Kidney capillary endothelial cell (primary cell): Measurements from ENCODE around the gene CUBN.

Experiments used
- DNase-seq: peaks from one replicate; pipeline ENCODE4 v3.0.0-alpha.2; 2018; ENCODE audit warnings: low spot score

The CUBN gene

DNA sequence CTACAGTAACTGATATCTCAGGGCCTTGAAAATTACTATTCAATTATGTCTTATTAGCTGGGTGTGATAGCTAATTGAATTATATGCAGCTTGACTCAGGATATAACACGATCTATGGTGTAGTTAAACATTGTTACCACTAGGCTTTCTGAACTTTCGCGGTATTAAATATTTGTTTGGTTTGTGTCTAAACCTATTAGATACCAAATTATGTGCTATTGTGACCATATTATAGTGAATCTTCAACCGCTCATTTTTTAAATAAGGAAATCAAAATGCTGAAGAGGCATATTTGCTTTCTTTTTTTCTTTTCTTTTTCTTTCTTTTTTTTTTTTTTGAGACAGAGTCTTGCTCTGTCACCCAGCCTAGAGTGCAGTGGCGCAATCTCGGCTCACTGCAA is 213.1 kb downstream of the CUBN start:
- DNase-seq, result no peak

DNA sequence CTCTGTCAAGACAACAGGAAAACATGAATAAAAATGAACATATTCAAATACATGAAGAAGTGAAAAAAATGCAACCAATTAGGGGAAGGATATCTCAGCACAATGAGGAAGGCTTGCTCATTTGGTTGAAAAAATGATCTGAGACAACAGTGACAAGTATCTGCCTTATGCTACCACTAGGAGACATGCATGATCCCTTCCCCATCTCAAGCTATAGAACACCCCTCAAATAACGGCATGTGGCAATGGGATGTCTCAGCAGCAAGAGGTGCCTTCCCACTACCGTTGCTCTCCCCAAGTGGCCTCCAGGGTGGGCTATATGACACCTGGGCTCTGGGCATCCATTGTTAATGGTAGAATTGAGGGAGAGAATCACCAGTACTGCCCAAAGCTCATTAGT is 214.3 kb downstream of the CUBN start:
- no peak for DNase-seq

DNA sequence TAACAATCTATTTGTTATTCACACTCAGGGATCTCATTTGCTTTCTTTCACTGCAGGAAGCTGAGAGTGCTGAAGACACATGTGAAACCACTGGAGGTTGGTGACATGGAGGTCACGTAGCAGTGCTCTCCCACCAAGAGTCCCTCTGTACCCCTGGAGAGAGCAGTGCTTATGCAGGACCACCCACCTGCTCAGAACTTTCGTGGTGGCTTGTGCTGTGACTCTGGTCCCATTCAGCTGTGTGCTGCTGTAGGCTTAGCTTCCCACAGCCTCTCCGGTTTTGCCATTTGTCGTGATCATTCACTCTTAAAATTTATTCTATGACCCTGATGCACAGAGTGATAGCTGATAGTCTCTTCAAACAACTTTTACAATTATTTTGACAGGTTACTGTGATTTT is 216.3 kb downstream of the CUBN start:
- no peak for DNase-seq

DNA sequence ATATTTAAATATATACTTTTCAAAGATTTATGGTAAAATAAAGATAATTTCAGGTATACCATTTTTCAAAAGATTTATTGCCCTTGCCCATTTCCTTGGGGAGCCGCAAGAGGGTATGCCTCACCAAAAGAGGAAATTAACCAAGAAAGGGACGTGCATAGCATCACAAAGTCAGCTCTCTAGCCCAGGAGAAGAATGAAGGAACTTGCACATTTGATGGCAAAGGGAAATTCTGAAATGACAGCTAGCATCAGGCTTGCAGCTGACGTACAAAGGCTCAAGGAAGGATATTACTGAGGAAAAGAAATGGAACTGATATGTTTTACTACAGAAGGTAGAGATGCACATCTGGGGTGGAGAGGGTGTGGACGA is 218.8 kb downstream of the CUBN start:
- peak; percentile 83 for DNase-seq

DNA sequence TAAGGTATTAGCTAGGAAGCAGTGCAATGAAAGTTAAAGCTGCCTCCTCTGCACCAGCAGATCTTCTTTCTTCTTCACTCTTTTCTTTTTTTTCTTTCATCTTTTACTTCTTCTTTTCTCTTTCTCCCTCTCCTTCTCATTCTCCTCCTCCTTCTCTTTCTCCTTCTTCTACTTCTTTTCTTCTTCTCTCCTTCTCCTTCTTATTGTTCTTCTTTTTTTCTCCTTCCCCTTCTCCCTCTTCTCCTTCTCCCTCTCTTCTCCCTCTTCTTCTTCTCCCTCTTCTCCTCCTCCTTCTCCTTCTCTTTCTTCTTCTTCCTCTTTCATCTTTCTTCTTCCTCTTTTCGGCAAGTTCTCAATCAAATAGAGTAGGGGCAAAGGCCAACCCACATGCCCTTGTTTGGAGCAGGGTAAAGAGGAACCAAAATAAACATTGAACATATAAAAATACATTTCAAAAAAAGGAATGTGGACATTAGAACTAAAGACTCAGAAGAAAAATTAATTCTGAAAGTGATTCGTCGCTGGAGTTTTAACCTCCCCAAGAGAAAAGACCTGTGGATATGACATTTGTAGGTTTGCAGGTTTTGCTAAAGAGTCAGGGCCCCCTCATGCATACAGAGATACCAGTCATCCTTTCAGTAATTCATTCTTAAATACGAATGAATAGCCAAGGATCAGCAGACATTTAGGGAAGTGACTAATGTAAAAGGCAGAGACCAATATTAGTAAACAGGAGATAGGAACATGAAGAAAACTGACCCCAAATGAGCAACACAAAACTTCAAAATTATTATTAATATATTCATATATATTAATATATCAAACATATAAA is 219.4 kb downstream of the CUBN start:
- peak; percentile 81 for DNase-seq

DNA sequence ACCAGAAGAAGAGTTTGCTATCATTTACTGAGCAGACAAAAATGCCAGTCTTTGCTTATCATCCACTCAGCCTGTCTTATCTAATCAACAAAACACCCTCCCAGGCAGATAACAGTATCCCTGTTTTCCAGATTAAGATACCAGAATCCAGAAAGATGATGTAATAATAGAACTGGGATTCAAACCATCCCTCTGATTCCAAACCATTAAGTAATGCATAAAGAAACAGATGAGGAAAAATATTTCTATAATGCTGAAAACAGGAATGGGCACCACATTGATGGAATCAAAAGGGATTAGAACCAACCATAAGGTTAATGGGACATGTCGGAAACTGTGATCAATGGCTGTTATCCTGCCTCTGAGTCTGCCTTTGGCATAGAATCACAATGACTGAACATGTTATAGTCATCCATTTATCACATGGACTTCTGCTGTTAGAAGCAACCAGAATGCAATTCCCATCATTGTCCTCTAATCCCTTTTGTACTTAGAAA is 220.3 kb downstream of the CUBN start:
- no peak for DNase-seq

DNA sequence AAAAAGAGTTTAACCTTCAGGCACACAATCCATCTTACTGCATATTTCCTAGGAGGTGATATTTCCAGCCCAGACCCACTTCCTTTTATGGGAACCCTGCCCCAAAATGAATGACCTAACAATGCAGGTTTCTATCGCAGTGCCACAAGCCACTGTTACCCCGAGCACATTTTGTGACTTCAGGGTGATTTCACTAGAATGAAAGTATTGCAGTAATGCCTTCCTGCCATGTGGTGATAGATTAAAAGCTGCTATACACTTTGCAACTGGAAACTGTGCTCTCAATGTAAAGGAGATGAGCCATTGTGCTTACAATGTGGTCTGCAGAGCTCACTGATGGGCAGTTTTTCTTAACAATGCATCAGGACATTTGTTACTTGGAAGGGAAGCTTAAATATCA is 221.9 kb downstream of the CUBN start:
- DNase-seq, result no peak

DNA sequence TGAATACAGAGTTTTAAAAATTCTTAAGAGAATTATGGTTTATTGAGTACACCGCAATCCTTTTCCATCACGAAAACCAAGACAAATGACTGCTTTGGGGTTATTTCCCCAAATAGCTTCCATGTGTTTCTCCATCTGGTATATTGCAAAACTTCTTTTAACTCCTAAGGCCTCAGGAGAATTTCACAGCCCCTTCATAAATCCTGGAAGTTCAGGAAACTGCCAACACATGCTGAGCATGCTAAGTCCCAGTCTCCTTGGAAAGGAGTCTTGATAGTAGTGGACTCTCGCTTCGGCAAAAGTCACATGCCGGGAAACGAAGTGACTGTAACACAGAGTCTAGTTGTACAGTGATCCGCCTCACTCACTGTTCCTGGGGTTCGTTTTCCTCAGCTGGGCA is 224.3 kb downstream of the CUBN start:
- no peak for DNase-seq

DNA sequence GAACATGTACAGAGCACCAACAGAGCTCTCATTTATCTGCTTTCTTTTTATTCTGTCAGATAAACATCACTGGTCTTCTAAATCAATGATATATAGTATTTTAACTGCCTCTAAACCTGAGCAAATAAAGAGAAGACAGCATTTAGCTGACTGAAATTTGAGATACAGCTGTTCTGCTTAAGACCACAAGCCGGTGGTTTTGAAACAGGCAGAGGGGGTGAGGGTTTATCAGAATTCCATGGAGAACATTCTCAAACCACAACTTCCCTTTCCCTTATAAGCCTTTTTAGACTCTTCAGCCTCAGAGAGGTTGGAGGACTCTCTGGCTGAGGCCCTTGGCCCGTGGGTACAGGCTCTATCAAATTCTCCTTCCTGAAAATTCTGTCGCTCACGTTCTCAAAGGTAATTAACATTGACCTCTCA is 225.0 kb downstream of the CUBN start:
- DNase-seq, result no peak

DNA sequence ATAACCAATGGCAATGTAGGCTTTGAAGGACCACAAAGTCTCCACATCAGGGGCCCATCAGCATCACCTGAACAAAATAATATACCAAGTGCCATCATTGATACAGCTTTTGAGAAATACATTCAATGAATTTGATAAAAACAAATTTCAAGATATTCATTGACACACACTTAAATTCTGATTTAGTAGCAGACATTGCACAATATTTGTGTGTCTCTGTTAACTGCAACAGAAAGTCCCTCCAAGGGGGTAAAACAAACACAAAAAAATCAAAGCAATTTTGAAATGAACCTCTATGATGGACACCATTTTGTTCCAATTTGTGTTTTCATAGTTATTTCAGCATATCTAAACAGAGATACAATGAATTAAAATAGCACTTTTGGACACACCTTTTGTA is 225.6 kb downstream of the CUBN start:
- no peak for DNase-seq

DNA sequence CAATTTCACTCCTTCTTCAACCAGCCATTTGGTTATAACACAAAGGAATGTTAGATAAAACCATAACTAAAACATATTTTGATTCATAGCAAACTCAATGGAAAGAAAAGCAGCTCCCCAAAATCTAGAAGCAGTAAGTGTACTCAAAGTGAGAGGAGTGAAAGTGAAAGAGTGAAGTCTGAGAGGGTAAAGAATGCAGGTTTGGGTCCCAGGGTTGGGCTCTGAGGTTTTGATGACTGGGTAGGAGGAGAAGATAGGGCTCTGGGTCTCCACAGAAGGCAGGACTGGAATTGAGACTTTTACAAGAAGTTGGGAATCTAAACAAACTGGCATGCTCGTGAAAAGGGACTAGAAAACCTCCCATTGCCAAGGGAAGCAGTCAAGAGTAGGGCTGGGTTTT is 227.0 kb downstream of the CUBN start:
- DNase-seq, result no peak

DNA sequence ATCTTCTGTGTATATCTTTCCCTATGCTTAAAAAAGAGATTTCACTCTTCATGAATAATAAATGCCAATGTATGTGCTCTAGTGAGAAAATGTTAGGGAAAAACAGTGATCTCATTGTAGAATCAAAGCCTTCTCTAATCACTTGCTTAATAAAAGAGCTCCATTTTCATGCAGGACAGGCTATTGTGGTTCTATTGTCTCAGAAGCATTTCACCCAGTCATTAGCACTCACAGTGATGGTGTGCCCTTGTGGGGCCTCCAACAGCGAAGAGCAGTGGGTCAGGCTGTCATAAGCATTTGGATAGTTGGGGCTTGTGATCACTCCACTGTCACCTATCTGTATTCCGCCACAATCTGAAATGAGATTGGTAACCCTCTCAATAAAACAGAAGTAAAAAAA is 228.5 kb downstream of the CUBN start:
- no peak for DNase-seq

DNA sequence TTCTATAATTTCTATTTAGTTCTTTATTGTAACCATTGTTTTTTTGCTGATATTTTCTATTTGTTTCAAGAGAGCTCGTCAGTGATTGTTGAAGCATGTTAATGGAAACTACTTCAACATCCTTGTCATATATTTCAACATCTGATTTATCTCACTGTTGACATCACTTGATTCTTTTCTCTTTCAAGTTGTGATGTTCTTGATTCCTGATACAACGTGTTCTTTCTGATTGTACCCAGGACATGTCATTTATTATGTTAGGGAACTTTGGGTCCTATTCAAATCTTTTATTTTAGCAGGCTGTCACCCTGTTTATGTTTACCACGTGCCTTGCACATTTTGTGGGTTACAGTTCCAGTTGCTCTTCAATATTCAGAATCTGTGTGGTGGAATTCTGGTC is 232.6 kb downstream of the CUBN start:
- no peak for DNase-seq

DNA sequence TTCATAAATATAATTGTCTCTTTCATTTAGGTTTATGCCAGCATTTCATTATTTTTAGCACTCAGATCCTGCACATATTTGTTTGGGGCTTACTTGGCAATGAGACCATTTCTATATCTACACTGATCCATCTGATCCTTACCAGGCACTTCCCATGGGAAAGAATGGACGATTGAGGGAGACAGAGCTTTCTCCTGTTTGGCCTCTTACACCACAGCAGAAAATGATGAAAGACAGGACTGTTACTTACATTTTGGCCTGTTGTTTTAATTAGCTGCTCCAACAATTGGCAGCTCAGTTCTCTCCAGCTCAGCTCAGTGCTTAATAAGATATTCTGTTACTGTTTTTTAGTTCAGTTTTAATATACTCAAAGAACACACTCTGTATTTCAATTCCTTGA is 234.8 kb downstream of the CUBN start:
- no peak for DNase-seq

DNA sequence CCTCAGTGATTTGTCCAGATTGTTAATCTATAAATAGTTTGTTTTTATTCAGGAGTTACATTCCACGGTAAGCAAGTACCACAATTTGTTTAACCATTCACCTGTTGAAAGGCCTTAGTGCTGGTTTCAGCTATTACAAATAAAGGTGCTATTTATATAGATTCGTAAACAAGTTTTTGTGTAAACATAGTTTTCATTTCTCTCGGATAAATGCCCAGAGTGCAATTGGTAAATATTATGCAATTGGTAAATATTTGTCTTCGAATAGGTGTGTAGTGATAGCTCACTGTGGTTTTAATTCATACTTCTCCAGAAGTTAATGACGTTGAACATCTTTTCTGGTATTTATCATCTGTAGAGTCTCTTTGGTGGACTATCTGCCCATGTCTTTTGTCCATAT is 235.9 kb downstream of the CUBN start:
- no peak for DNase-seq

DNA sequence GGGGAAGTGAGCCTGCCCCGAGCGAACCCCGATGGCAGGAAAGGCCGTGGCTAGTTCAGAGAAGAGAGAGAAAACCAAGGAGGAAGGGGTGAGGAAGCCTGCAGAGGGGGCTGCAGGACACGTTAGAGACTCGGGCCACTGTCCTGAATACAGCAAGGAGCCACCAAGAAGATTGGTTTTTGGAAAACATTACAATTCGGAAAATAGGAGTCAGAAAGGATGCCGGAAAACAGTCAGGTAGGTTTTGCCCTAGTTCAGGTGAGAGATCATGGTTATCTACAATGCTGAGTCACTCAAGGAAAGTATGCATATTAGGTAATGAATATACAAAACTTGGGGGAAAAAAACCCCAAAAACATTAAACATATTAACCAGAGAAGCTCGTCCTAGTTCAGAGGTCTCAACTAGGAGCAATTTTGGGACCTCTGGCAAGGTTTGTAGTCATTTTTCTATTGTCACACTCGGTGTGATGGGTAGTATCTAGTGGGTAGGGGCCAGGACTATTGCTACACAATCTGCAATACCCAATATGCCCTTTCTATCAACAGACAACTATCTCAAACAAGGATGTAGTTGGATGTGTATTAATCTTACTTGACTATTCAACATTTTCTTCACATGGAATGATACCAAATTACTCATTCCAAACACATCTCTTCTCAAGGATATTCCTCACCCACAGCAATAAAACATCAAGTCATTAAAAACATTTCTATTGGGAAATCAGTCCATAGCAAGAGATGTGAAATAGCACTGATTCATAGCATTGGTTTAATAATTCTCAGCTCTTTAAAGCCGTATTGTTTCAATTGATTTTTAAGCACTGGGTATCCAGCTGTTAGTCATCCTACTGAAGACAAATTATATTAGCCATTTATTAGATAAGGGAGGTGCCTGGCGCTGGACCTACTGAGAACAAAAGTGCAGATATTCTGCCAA is 238.0 kb downstream of the CUBN start:
- DNase-seq, result peak; percentile 27

DNA sequence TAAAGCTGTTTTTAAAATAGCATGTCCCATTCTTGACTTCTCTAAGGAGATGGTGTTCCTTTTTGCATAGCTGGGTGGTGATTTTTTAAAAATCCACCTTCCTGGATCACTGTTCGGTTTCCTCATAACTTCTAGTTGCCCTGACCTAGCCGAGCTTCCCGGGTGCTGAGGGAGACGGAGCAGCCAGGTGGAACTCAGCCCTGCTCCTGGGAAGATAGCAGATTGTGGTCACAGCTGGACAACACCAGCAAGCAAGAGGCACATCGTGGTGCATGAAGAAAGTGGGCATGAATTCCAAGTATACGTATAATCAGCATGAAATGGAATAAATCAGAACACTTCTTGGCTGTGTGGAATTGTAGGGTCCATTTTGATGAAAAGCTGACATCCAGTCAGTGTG is 238.9 kb downstream of the CUBN start:
- DNase-seq, result no peak

DNA sequence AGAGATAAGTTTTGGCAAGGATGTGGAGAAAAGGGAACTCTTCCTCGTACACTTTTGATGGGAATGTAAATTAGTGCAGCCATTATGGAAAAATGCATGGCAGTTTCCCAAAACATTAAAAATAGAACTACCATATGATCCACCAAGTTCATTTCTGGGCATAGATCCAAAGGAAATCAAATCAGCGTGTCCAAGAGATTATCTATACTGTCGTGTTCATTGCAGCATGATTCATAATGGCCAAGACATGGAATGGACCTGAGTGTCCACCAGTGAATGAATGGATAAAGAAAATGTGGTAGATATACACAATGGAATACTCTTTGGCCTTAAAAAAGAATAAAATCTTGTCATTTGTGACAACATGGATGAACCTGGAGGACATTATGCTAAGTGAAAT is 242.0 kb downstream of the CUBN start:
- DNase-seq, result peak; percentile 33

DNA sequence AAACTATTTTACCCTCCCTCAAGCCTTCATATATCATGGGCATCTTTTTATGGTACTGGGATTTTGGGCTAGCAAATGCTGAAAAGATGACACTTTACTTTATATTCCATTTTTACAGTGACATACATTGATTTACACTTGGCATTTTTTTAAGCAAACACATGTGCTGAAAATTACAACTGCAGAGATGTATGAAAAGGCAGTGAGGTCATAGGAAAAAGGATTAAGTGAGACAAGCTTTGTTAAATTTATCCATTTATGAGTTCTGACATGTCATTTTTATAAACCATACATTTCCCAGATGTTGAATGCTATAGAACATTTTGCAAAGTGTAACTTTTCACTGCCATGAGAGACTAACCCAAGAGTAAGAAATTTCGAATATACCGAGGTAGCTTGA is 243.6 kb downstream of the CUBN start:
- DNase-seq, result no peak

DNA sequence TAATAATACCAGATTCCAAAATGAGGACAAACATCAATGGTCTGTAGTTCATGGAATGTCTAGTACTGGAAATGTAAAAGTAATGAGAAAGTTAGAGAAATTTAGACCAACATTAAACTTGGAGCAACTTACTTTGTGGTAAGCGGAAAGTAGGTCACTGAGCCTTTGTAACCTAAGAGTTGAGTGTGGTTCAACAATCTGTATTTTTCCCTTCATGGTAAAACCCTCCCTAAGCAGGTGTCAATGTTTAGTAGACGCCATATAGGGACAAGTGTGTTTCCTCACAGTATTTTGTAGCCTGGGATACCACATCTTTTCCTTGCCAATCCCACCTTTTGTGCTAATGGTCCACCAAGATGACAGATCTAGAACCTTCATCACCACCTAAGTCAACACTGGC is 245.1 kb downstream of the CUBN start:
- no peak for DNase-seq

DNA sequence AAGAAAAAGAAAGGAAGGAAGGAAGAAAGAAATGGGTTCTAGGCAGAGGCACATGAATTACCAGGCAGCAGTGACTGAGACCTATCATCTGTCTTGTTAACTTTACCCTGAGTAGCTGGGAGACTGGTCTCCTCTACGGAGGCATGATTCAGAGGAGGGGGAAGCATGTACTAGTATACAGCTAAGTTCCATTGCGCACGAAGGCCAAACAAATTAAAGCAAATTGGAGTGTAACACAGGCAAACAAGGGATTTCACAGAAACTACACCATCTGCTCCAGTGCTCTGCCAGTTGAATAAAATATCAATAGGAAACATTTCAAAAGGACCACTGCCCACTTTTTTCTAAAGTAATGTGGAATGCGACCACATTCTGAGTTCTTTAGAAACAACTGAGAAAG is 246.5 kb downstream of the CUBN start:
- no peak for DNase-seq

DNA sequence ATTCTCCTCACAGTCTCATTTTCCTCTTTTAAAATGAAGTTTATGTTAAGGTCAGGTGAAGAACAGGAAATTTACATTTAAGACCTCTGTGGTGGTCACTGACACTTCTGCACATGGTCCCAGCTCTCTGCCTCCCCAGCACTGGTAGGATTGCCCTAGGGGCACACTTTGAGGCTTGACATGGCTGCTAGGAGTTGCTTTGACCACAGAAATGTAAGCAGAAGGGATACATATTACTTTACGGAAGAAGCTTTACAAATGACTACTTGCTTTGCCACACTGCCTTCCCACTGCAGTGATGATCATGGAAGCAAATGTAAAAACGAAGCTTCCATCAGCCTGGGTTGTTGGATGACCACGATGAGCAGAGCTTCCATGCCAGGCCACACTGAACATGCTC is 259.3 kb downstream of the CUBN start:
- no peak for DNase-seq

DNA sequence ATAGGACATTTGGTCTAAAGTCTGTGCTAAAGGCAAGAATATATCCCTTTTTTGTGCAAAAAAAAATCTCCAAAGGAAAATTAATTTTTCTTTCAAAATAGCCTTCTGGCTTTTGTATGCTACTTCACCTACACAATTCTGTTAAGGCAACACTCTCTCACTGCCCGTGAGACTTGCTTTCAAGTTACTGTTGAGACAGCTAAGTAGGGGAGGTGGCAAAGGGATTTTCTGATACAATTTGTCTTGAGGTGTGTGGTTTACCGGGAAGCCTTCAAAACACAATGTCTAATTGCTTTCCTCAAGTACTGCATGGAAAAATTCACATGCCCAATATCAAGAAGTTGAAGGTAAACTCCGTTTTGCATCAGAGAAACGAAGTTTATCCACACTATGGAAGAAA is 261.6 kb downstream of the CUBN start:
- no peak for DNase-seq
